Fibroblast of skin of abdomen (primary cell): ENCODE measurements around the gene GPC1.

ENCODE experiments used
- DNase-seq: peaks from one replicate; pipeline ENCODE4 v3.0.0-alpha.2; 2013

GPC1 gene

GRCh38 chr2:240517342-240517741 is 81.9 kb downstream of the GPC1 start:
- no peak for DNase-seq
